ENCODE results near the gene CAPN11. TPM values are rescaled to one million over a fixed set of nuclear protein-coding genes. Genes with fewer than 3 reads are reported as not detected.

The CAPN11 gene
- total and polyA plus RNA-seq, 10 of the 15 experiments (the other 5 are each of a cell fraction or from before 2014, with no cell fraction given), result 0.05 to 0.44 (median 0.31) TPM

DNA sequence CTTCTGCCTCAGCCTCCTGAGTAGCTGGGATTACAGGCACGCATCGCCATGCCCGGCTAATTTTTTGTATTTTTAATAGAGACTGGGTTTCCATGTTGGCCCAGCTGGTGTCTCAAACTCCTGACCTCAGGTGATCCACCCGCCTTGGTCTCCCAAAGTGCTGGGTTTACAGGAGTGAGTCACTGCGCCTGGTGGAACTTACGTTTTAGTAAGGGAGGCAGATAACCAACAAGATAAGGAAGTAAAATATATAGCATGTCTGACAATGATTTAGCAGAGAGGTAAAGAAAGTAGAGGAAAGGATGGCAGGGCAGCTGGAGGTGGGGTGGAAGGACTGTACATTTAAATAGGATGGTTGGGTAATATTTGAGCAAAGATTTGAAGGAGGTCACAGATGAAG lies 45.3 kb downstream of the CAPN11 start:
- no peak overlapping the region for H3K4me2 ChIP-seq (ENCODE audit: control insufficient read depth, insufficient read depth)
- POLR2A ChIA-PET, result no interaction called here
- no peaks in the 10 kb centered on the region for H4K20me1 ChIP-seq (ENCODE audit: control insufficient read depth, insufficient read depth)
- CTCF ChIA-PET, result interaction anchor here (1.0 kb wide), 1 partner anchor 31 kb away, joined by 3 read pairs; no protein-coding TSS in a partner anchor
- H2AFZ ChIP-seq (ENCODE audit: control insufficient read depth, low read depth, low read length), result no peak overlapping the region
- no peak overlapping the region for H3K27ac ChIP-seq (ENCODE audit: control insufficient read depth, insufficient read depth)
- no peaks in the 10 kb centered on the region for H3K4me1 ChIP-seq (ENCODE audit: control insufficient read depth, insufficient read depth, low read length)
- H3K9me3 ChIP-seq (replicated peaks; ENCODE audit: control insufficient read depth, insufficient read depth, low read length), result no peaks in the 10 kb centered on the region
- FAIRE-seq (no peak), ATAC-seq (no peak), DNase-seq (ENCODE audit: low read depth, low spot score) (no peak)
- BruUV-seq (replicated peaks), result no TSS peak
- intact Hi-C loops (cut with micrococcal nuclease; ENCODE audit: unreplicated experiment) (no loop called here), in situ Hi-C loops (cut with MboI) (no loop called here)
- no peaks in the 10 kb centered on the region for H3K36me3 ChIP-seq (ENCODE audit: control insufficient read depth in 2 of 2, insufficient read depth in 2 of 2, low read length in 1 of 2)
- no peaks in the 10 kb centered on the region for H3K79me2 ChIP-seq (ENCODE audit: control insufficient read depth, insufficient read depth, low read length)
- no peak overlapping the region for H3K4me3 ChIP-seq
- H3K9ac ChIP-seq (ENCODE audit: control insufficient read depth, insufficient read depth, low read length), result no peak overlapping the region
- SMC1A ChIA-PET (ENCODE audit: uncharacterized antibody, unreplicated experiment), result no interaction called here
- RAD21 ChIA-PET (ENCODE audit: unreplicated experiment), result no interaction called here
- TF ChIP-seq MXI1 (IDR thresholded peaks at IDR 0.05; ENCODE audit: low read depth, low read length) (no peak), ZNF217 (IDR thresholded peaks at IDR 0.05) (no peak), NR2C2 (IDR thresholded peaks at IDR 0.05; ENCODE audit: borderline replicate concordance, control insufficient read depth, insufficient read length, low read depth) (no peak), EED (IDR thresholded peaks at IDR 0.05; ENCODE audit: low read depth) (no peak), TAF1 (IDR thresholded peaks at IDR 0.05; ENCODE audit: borderline replicate concordance, low read depth, low read length) (no peak), RCOR1 (conservative IDR thresholded peaks at IDR 0.05; ENCODE audit: low read depth, low read length) (no peak), TCF12 (IDR thresholded peaks at IDR 0.05; ENCODE audit: low read depth, low read length) (no peak), POLR2AphosphoS5 (IDR thresholded peaks at IDR 0.05; ENCODE audit: low read length) (no peak), ZBTB33 (IDR thresholded peaks at IDR 0.05) (no peak), CTCF (IDR thresholded peaks at IDR 0.05 in 2 of 3, conservative IDR thresholded peaks at IDR 0.05 in 1 of 3; ENCODE audit: control insufficient read depth in 2 of 3, extremely low read depth in 1 of 3, insufficient read depth in 1 of 3, low read depth in 3 of 3, low read length in 3 of 3) (no peak), TBL1XR1 (IDR thresholded peaks at IDR 0.05; ENCODE audit: low read depth, low read length) (no peak), NFYB (IDR thresholded peaks at IDR 0.05; ENCODE audit: insufficient read depth, low read depth, low read length) (no peak), SMAD1 (IDR thresholded peaks at IDR 0.05; ENCODE audit: low read depth, partially characterized antibody) (no peak), ZNF24 (IDR thresholded peaks at IDR 0.05) (no peak), NKRF (conservative IDR thresholded peaks at IDR 0.05) (no peak), KAT2A (conservative IDR thresholded peaks at IDR 0.05; ENCODE audit: control insufficient read depth, low read depth, low read length) (no peak), SIN3A (IDR thresholded peaks at IDR 0.05; ENCODE audit: low read depth, low read length) (no peak), ESRRA (IDR thresholded peaks at IDR 0.05; ENCODE audit: low read length) (no peak), FOS (IDR thresholded peaks at IDR 0.05; ENCODE audit: borderline replicate concordance, extremely low read depth, insufficient read length) (no peak)
- WGBS (ENCODE audit: insufficient coverage, insufficient replicate concordance, low lambda C conversion rate, missing lambda C conversion rate), result 82% methylated on average over 6 of the region's 6 CpGs
- no peaks in the 10 kb centered on the region for H3K27me3 ChIP-seq (replicated peaks in 1 of 2; ENCODE audit: control insufficient read depth in 2 of 2, insufficient read depth in 2 of 2, low read length in 1 of 2)

All from GM12878 (cell line).